ENCODE measurements around the gene SLC39A13.

DNA sequence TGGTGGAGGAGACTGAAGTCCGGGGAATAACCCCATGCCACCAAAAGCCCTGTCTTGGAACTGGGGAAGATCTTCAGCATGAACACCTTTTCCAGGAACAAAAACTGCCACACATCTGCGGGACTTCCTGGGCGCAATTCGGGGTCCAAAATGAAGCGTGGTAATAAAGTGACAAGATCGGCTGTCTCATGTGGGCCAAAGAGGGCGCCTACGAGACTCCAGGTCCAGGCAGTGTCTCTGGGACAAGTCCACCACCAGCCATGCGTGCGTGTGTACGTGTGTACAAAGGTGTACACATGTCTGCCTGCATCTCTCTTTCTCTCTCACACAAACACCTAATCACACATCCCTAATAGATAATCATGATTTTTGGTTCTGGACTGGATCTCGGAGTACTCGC is 47.0 kb upstream of the SLC39A13 start:
- TF ChIP-seq POLR2A (IDR thresholded peaks at IDR 0.05; ENCODE audit: low read depth, low read length) (no peak), RCOR1 (IDR thresholded peaks at IDR 0.05; ENCODE audit: insufficient replicate concordance, low read length) (no peak)

Measured in IMR-90 (cell line).